MV-4-11 (cell line): Measurements from ENCODE around the gene NIP7.

Experiments used
- DNase-seq: peaks from one replicate; lab custom pipeline; 2025; lab: John Stamatoyannopoulos, UW

The NIP7 gene

DNA sequence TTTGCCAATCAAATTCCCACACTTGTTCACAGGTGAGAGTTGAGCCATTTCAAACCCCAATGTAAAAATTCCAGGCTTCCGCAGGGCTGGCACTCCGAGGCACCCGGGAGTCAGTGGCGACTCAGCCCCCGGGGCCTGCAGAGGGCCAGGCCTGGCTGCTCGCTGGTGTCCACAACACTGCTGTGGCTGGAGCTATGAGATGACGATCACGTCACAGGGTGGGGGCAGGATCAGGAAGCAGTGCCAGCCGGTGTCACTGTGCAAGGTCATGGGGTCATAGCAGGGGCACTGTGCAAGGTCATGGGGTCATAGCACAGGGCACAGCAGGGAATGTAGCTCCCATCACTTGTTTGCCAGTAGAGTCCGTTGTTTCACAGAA lies 20.7 kb upstream of the NIP7 start:
- no peak for DNase-seq

DNA sequence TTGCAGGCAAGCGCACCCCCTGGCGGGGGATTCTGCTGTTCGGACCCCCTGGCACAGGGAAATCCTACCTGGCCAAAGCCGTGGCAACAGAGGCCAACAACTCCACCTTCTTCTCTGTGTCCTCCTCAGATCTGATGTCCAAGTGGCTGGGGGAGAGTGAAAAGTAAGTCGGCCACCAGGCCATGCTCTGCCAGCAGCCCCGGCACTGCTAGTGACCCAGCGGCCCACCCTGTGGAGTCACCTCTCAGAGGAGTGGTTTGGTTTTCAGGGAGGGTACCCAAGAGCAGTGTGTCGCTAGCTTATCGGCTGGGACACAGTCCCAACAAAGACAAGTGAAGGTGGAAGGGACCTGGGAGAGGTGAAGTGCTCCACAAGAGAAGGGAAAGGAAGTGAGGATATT lies 20.2 kb upstream of the NIP7 start:
- no peak for DNase-seq

GRCh38 chr16:69319826-69320739 lies 19.5 kb upstream of the NIP7 start:
- DNase-seq, result no peak

- no peak for DNase-seq
Observed at GRCh38 chr16:69320740-69321073, 18.9 kb upstream of the NIP7 start.

DNA sequence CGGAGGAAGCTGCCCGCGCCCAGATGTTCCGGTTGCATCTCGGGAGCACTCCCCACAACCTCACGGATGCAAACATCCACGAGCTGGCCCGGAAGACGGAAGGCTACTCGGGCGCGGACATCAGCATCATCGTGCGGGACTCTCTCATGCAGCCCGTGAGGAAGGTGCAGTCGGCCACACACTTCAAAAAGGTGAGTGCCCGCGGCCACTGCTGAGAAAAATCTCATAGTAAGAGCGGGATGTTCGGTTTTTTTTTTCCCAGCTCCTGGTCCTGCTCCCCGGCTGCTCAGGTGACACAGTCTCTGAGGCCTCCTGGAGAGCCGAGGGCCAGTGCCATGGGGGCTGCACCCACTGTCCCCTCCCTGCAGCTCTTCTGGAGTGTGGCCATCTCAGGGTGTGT lies 18.5 kb upstream of the NIP7 start:
- DNase-seq, result no peak

- DNase-seq, result no peak
Observed at GRCh38 chr16:69322343-69322742, 17.2 kb upstream of the NIP7 start.

GRCh38 chr16:69323415-69323814 lies 16.2 kb upstream of the NIP7 start:
- no peak for DNase-seq

DNA sequence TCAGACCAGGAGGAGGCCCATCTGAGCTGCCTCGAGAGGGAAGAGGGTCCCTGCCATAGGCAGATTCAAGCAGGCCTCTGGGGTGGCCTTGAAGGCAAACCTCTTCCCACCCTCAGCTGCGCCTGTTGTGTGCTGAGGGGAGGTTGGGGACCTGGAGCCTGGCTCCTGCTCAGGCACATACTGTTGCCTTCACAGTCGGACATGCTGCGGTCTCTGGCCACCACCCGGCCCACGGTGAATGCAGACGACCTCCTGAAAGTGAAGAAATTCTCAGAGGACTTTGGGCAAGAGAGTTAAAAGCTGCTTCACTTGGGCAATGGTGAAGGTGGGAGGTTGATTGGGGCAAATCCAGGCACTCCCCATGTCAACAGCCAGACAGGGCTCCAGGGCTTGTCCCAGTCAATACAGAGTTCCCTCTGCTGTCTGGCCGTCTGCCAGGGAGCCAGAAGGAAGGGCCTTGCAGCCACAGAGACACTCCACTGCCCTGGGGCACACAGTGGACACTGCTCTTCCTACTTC lies 15.5 kb upstream of the NIP7 start:
- peak; percentile 10 for DNase-seq

DNA sequence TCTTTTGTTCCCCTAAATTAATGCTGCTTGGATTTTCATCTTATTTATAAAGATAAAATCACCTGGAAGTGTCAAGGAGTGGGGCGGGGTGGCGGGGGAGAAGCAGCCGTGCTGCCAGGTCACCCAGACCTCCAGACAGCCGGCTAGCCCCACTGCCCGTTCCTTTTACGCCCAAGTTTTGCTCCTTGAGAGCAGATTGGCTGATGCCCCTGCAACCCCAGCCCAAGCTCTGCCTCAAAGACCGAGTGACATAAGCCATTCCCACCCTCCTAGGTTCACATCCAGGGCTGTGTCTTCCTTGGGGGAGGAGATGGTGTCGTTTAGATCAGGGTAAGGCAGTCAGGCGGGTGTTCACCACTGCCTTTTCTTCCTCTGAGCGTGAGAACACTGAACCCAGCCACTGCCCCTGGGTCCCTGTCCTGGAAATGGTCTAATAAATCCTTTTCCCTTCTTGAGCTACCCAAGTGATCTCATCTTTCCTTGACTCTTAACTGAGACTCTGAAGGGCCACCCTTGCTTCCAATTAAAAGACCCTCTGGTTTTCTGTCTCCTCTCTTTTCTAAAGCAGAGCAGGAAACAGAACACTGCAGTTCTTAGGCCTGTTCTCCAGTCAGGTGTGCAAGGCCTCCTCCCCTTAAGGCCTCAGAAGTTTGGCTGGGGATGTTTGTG lies 14.9 kb upstream of the NIP7 start:
- DNase-seq, result no peak

DNA sequence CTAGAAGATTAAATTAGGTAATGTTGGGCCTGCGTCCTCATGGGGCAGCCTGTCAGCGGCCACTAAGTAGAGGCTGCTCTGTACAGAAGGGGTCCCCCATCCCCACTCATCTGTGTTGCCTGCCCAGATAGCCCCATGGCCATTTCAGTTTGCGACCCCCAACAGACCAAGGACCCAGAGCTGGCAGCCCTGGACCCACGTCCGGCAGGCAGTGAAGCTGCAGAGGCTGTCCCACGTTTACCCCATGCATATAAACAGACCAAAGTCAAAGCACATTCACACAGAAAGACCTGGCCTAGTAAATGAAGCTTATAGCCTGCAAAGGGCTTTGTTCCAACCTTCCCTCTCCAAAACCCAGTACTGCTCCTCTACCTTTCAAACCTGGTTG lies 13.8 kb upstream of the NIP7 start:
- DNase-seq, result no peak

DNA sequence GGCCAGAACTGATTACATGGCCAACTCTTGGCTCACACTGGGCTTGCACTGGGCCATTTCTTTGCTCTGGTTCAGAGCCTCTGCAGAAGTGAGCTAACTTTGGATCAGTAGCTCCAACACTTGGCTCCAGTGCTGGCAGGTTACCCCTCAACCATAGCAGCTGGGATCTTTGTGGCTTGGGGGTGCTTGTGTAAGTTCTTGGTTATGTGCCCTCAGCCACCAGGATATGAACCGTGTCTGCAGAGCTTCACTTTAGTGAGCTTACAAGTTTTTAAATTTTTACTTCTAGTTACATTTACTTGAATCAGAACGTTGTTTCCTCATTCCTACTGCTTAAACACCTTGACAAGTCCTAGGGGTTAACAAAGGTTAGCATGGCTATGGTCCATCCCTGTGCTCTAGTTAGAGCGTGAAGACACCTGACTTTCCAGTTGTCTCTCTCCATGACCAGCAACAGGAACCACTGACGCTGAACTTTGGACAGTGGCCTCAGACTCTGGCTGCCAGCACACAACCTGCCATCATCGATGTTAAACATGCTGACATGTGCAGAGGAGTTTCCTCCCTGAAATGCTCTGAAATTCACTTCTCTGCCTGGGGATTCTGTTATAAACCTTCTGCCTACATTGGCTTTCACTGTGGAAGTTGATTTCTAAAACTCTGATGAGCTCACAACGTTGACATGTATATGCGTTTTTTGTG lies 13.2 kb upstream of the NIP7 start:
- no peak for DNase-seq

GRCh38 chr16:69327585-69328310 lies 11.8 kb upstream of the NIP7 start:
- no peak for DNase-seq

DNA sequence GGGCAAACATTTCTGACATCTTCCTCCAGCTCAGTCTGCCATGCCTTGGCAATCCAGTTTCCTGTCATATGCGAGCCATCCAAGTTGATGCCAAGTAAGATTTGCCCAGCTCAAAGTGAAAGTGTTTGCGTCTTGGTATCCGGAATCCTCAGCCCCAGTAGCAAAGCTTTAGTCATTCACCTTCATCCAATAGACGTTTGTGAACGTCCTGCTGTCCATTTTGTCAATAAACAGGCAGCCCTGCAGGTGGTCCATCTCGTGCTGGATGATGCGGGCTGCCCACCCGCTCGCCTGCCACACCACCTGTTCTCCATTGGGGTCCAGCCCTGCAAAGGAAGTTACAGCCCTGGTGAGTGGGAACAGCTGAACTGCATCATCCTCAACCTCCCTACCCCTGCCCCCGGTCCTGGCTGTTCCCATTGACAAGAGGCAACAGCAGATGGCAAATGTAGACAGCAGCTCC lies 10.7 kb upstream of the NIP7 start:
- no peak for DNase-seq

GRCh38 chr16:69329369-69330285 lies 9.9 kb upstream of the NIP7 start:
- no peak for DNase-seq

GRCh38 chr16:69330286-69331109 lies 9.1 kb upstream of the NIP7 start, which contains the start of gene PDF:
PDF (minus strand) TSS chr16:69330588; CDS start chr16:69330570, 18 bp downstream.
- peak; percentile 86 for DNase-seq

GRCh38 chr16:69334696-69335095 lies 4.9 kb upstream of the NIP7 start:
- DNase-seq, result no peak

DNA sequence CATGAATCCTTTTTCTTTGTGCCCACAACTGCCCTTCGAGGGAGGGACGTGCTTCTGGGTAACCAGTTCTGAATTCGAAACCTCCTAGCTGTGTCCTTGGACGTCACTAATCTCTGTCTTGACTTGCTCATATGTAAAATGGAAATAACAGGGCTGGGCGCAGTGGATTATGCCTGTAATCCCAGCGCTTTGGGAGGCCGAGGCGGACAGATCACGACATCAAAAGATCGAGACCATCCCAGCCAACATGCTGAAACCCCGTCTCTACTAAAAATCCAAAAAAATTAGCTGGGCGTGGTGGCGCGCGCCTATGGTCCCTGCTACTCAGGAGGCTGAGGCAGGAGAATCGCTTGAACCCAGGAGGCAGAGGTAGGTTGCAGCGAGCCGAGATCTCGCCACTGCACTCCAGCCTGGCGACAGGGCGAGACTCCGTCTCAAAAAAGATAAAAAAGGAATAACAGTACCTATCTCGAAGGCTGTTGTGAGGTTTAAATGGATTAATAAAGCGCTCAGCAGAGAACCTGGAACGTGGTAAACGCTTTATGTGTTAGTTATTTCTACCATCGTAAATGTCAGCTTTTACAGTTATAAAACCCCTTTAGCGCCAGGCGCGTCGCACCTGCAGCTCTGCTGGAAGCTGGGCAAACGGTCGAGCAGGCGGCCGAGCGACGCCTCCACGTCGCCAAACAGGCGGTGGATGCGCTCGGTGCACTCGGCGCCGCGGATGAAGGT lies 849 bp upstream of the NIP7 start:
- no peak for DNase-seq

- no peak for DNase-seq
Observed at GRCh38 chr16:69340095-69340644, 598 bp downstream of the NIP7 start.

DNA sequence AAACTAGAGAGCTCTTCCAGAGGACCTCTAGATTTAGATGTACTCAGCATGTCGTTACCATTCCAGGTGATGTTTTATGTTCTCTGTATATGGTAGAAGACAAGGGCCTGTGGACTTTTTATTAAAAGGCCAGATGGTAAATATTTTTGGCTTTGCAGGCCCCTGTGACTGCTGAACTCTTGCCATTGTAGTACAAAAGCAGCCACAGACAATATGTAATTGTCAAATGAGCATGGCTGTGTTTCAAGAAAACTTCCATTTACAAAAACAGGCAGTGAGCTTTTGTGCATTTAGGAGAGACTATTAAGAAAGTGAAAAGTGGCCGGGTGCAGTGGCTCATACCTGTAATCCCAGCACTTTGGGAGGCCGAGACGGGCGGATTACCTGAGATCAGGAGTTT lies 4.6 kb downstream of the NIP7 start:
- no peak for DNase-seq
